ENCODE data around the gene SRPK3.
A peak's percentile ranks its signal among the peaks of the same experiment; 100 is the strongest.
"Not testable (repeated sequence)": the region's sequence is repeated elsewhere in the genome, so short reads cannot be mapped to it uniquely, and the experiment has no call there.

SRPK3 gene

GRCh38 chrX:153740631-153741222, 40.1 kb upstream of the SRPK3 start:
- Mint-ChIP-seq H3K27me3 (peaks cover under 1% of the 10 kb centered on the region), H3K9me3 (no peaks in the 10 kb centered on the region), H3K27ac (ENCODE audit: low read depth) (no peak overlapping the region), H3K4me3 (peak overlapping the region; percentile 37), H3K4me1 (no peaks in the 10 kb centered on the region), H3K36me3 (ENCODE audit: insufficient read depth) (peaks cover 2% of the 10 kb centered on the region)
- ATAC-seq (replicated peaks; ENCODE audit: extremely low read depth, poor library complexity, severe bottlenecking), result no peak
- no peak for DNase-seq (ENCODE audit: low spot score in 2 of 2)

- Mint-ChIP-seq H3K4me1 (no peaks in the 10 kb centered on the region), H3K27ac (ENCODE audit: low read depth) (no peak overlapping the region), H3K4me3 (no peak overlapping the region), H3K9me3 (no peaks in the 10 kb centered on the region), H3K27me3 (peaks cover 7% of the 10 kb centered on the region), H3K36me3 (ENCODE audit: insufficient read depth) (peaks cover 2% of the 10 kb centered on the region)
- DNase-seq (ENCODE audit: low spot score in 2 of 2) (no peak), ATAC-seq (replicated peaks; ENCODE audit: extremely low read depth, poor library complexity, severe bottlenecking) (no peak)
Observed at GRCh38 chrX:153741446-153741845, 39.4 kb upstream of the SRPK3 start.

GRCh38 chrX:153742111-153742510, 38.7 kb upstream of the SRPK3 start:
- ATAC-seq (replicated peaks; ENCODE audit: extremely low read depth, poor library complexity, severe bottlenecking); H3K36me3 Mint-ChIP-seq (ENCODE audit: insufficient read depth); H3K27ac Mint-ChIP-seq (ENCODE audit: low read depth); DNase-seq (ENCODE audit: low spot score in 2 of 2); H3K4me3 Mint-ChIP-seq; H3K9me3 Mint-ChIP-seq; H3K4me1 Mint-ChIP-seq: not testable (repeated sequence)
- H3K27me3 Mint-ChIP-seq, result peaks cover 10% of the 10 kb centered on the region

GRCh38 chrX:153742796-153743467, 37.9 kb upstream of the SRPK3 start:
- ATAC-seq (replicated peaks; ENCODE audit: extremely low read depth, poor library complexity, severe bottlenecking); H3K27ac Mint-ChIP-seq (ENCODE audit: low read depth); DNase-seq (ENCODE audit: low spot score in 2 of 2); H3K36me3 Mint-ChIP-seq (ENCODE audit: insufficient read depth); H3K9me3 Mint-ChIP-seq; H3K4me1 Mint-ChIP-seq; H3K4me3 Mint-ChIP-seq: not testable (repeated sequence)
- H3K27me3 Mint-ChIP-seq, result peaks cover 10% of the 10 kb centered on the region

- not testable (repeated sequence) for H3K9me3 Mint-ChIP-seq; H3K4me1 Mint-ChIP-seq; DNase-seq (ENCODE audit: low spot score in 2 of 2); H3K4me3 Mint-ChIP-seq; ATAC-seq (replicated peaks; ENCODE audit: extremely low read depth, poor library complexity, severe bottlenecking); H3K36me3 Mint-ChIP-seq (ENCODE audit: insufficient read depth); H3K27ac Mint-ChIP-seq (ENCODE audit: low read depth)
- peaks cover 11% of the 10 kb centered on the region for H3K27me3 Mint-ChIP-seq
Observed at GRCh38 chrX:153743468-153744209, 37.2 kb upstream of the SRPK3 start.

GRCh38 chrX:153744210-153745066, 36.4 kb upstream of the SRPK3 start:
- H3K27ac Mint-ChIP-seq (ENCODE audit: low read depth), result no peak overlapping the region
- H3K9me3 Mint-ChIP-seq, result no peaks in the 10 kb centered on the region
- DNase-seq (ENCODE audit: low spot score in 2 of 2), result no peak
- H3K4me1 Mint-ChIP-seq, result no peaks in the 10 kb centered on the region
- ATAC-seq (replicated peaks; ENCODE audit: extremely low read depth, poor library complexity, severe bottlenecking), result no peak
- H3K4me3 Mint-ChIP-seq, result no peak overlapping the region
- H3K27me3 Mint-ChIP-seq, result peaks cover 19% of the 10 kb centered on the region
- no peaks in the 10 kb centered on the region for H3K36me3 Mint-ChIP-seq (ENCODE audit: insufficient read depth)

GRCh38 chrX:153745067-153745433, 35.8 kb upstream of the SRPK3 start:
- peaks cover 25% of the 10 kb centered on the region for H3K27me3 Mint-ChIP-seq
- H3K9me3 Mint-ChIP-seq; H3K4me3 Mint-ChIP-seq; ATAC-seq (replicated peaks; ENCODE audit: extremely low read depth, poor library complexity, severe bottlenecking); DNase-seq (ENCODE audit: low spot score in 2 of 2); H3K36me3 Mint-ChIP-seq (ENCODE audit: insufficient read depth); H3K4me1 Mint-ChIP-seq; H3K27ac Mint-ChIP-seq (ENCODE audit: low read depth): not testable (repeated sequence)

- peak overlapping the region; percentile 74 for H3K27ac Mint-ChIP-seq (ENCODE audit: low read depth)
- peaks cover 27% of the 10 kb centered on the region for H3K27me3 Mint-ChIP-seq
- H3K9me3 Mint-ChIP-seq, result no peaks in the 10 kb centered on the region
- no peak overlapping the region for H3K4me3 Mint-ChIP-seq
- no peak for ATAC-seq (replicated peaks; ENCODE audit: extremely low read depth, poor library complexity, severe bottlenecking)
- H3K36me3 Mint-ChIP-seq (ENCODE audit: insufficient read depth), result no peaks in the 10 kb centered on the region
- DNase-seq (ENCODE audit: low spot score in 2 of 2), result no peak
- H3K4me1 Mint-ChIP-seq, result no peaks in the 10 kb centered on the region
Observed at GRCh38 chrX:153746359-153746758, 34.5 kb upstream of the SRPK3 start.

GRCh38 chrX:153746991-153747390, 33.9 kb upstream of the SRPK3 start:
- ATAC-seq (replicated peaks; ENCODE audit: extremely low read depth, poor library complexity, severe bottlenecking); H3K36me3 Mint-ChIP-seq (ENCODE audit: insufficient read depth); H3K4me3 Mint-ChIP-seq; DNase-seq (ENCODE audit: low spot score in 2 of 2); H3K9me3 Mint-ChIP-seq; H3K4me1 Mint-ChIP-seq: not testable (repeated sequence)
- Mint-ChIP-seq H3K27me3 (peaks cover 27% of the 10 kb centered on the region), H3K27ac (ENCODE audit: low read depth) (peak overlapping the region; percentile 74)

GRCh38 chrX:153749017-153749416, 31.8 kb upstream of the SRPK3 start:
- not testable (repeated sequence) for H3K27ac Mint-ChIP-seq (ENCODE audit: low read depth); H3K9me3 Mint-ChIP-seq; H3K4me3 Mint-ChIP-seq; H3K4me1 Mint-ChIP-seq; DNase-seq (ENCODE audit: low spot score in 2 of 2); ATAC-seq (replicated peaks; ENCODE audit: extremely low read depth, poor library complexity, severe bottlenecking); H3K36me3 Mint-ChIP-seq (ENCODE audit: insufficient read depth)
- peaks cover 27% of the 10 kb centered on the region for H3K27me3 Mint-ChIP-seq

GRCh38 chrX:153750127-153750774, 30.6 kb upstream of the SRPK3 start:
- H3K36me3 Mint-ChIP-seq (ENCODE audit: insufficient read depth), result no peaks in the 10 kb centered on the region

GRCh38 chrX:153755136-153755535, 25.7 kb upstream of the SRPK3 start:
- DNase-seq (ENCODE audit: low spot score in 2 of 2) (no peak), ATAC-seq (replicated peaks; ENCODE audit: extremely low read depth, poor library complexity, severe bottlenecking) (no peak)
- H3K4me1 Mint-ChIP-seq, result no peaks in the 10 kb centered on the region
- H3K36me3 Mint-ChIP-seq (ENCODE audit: insufficient read depth), result no peaks in the 10 kb centered on the region
- H3K4me3 Mint-ChIP-seq, result no peak overlapping the region
- H3K9me3 Mint-ChIP-seq, result no peaks in the 10 kb centered on the region
- H3K27me3 Mint-ChIP-seq, result peaks cover 2% of the 10 kb centered on the region
- no peak overlapping the region for H3K27ac Mint-ChIP-seq (ENCODE audit: low read depth)

More at GRCh38 chrX:153750127-153750774, 30.6 kb upstream of the SRPK3 start:
- Mint-ChIP-seq H3K4me3 (no peak overlapping the region), H3K27me3 (peaks cover 27% of the 10 kb centered on the region), H3K4me1 (no peaks in the 10 kb centered on the region), H3K27ac (ENCODE audit: low read depth) (no peak overlapping the region), H3K9me3 (no peaks in the 10 kb centered on the region)
- ATAC-seq (replicated peaks; ENCODE audit: extremely low read depth, poor library complexity, severe bottlenecking), result no peak
- DNase-seq (ENCODE audit: low spot score in 2 of 2), result no peak
